ENCODE data around the gene TAF4.

- TF ChIP-seq REL (CRISPR knock-in tag; conservative IDR thresholded peaks at IDR 0.05) (no peak), CTCF (CRISPR knock-in tag; IDR thresholded peaks at IDR 0.05) (no peak), ATF6 (CRISPR knock-in tag; conservative IDR thresholded peaks at IDR 0.05) (no peak), SMAD1 (CRISPR knock-in tag; IDR thresholded peaks at IDR 0.05; ENCODE audit: borderline replicate concordance, low read depth) (no peak), PHF8 (CRISPR knock-in tag; IDR thresholded peaks at IDR 0.05) (no peak), TAF1 (CRISPR knock-in tag; IDR thresholded peaks at IDR 0.05) (no peak), ATF1 (CRISPR knock-in tag; IDR thresholded peaks at IDR 0.05) (no peak), POLR2AphosphoS5 (IDR thresholded peaks at IDR 0.05; ENCODE audit: low read depth, low read length) (no peak), ISX (CRISPR knock-in tag; conservative IDR thresholded peaks at IDR 0.05) (no peak)
- TF ChIP-seq, protein P1, sequence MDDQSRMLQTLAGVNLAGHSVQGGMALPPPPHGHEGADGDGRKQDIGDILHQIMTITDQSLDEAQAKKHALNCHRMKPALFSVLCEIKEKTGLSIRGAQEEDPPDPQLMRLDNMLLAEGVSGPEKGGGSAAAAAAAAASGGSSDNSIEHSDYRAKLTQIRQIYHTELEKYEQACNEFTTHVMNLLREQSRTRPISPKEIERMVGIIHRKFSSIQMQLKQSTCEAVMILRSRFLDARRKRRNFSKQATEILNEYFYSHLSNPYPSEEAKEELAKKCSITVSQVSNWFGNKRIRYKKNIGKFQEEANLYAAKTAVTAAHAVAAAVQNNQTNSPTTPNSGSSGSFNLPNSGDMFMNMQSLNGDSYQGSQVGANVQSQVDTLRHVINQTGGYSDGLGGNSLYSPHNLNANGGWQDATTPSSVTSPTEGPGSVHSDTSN (CRISPR knock-in tag; IDR thresholded peaks at IDR 0.05; ENCODE audit: borderline replicate concordance), result no peak
Observed at GRCh38 chr20:61979090-61979489, 86.6 kb downstream of the TAF4 start.

All from HepG2 (cell line).